Activated CD4-positive, CD25-positive, alpha-beta regulatory T cell treated with anti-CD3 and anti-CD28 coated beads, Interleukin-2, amount 50 U/mL, for 16 hours (primary cell): ENCODE measurements around the gene PLXND1.

Source experiments
- DNase-seq: peaks from one replicate; pipeline ENCODE4 v3.0.0-alpha.2; 2020; ENCODE audit warnings: low read depth, low spot score

Gene PLXND1

GRCh38 chr3:129627350-129628168 lies 21.1 kb upstream of the PLXND1 start:
- DNase-seq, result peak; percentile 21

GRCh38 chr3:129626744-129627349 lies 20.4 kb upstream of the PLXND1 start:
- peak; percentile 21 for DNase-seq

- DNase-seq, result no peak
Measured at GRCh38 chr3:129625072-129625874, 18.8 kb upstream of the PLXND1 start.

GRCh38 chr3:129624347-129625071 lies 18.0 kb upstream of the PLXND1 start:
- DNase-seq, result no peak

- DNase-seq, result no peak
Measured at GRCh38 chr3:129623447-129624118, 17.1 kb upstream of the PLXND1 start.

GRCh38 chr3:129622933-129623332 lies 16.5 kb upstream of the PLXND1 start:
- no peak for DNase-seq

GRCh38 chr3:129622226-129622874 lies 15.9 kb upstream of the PLXND1 start:
- no peak for DNase-seq

- DNase-seq, result no peak
Measured at GRCh38 chr3:129621626-129622225, 15.2 kb upstream of the PLXND1 start.

GRCh38 chr3:129620828-129621559 lies 14.5 kb upstream of the PLXND1 start:
- no peak for DNase-seq

- DNase-seq, result no peak
Measured at GRCh38 chr3:129619726-129620162, 13.3 kb upstream of the PLXND1 start.

- no peak for DNase-seq
Measured at GRCh38 chr3:129618901-129619671, 12.6 kb upstream of the PLXND1 start.

- no peak for DNase-seq
Measured at GRCh38 chr3:129618186-129618820, 11.8 kb upstream of the PLXND1 start.

GRCh38 chr3:129617381-129618185 lies 11.1 kb upstream of the PLXND1 start:
- DNase-seq, result no peak

- DNase-seq, result no peak
Measured at GRCh38 chr3:129616713-129617112, 10.2 kb upstream of the PLXND1 start.

- DNase-seq, result no peak
Measured at GRCh38 chr3:129616291-129616690, 9.8 kb upstream of the PLXND1 start.

- no peak for DNase-seq
Measured at GRCh38 chr3:129615751-129616281, 9.3 kb upstream of the PLXND1 start.

- no peak for DNase-seq
Measured at GRCh38 chr3:129614927-129615363, 8.5 kb upstream of the PLXND1 start.
